ENCODE data around the gene FN1. TPM values are rescaled to one million over a fixed set of nuclear protein-coding genes. Genes with fewer than 3 reads are reported as not detected.

The FN1 gene
- total RNA-seq, 1 experiment from 2014 or later = 11.1 TPM

DNA sequence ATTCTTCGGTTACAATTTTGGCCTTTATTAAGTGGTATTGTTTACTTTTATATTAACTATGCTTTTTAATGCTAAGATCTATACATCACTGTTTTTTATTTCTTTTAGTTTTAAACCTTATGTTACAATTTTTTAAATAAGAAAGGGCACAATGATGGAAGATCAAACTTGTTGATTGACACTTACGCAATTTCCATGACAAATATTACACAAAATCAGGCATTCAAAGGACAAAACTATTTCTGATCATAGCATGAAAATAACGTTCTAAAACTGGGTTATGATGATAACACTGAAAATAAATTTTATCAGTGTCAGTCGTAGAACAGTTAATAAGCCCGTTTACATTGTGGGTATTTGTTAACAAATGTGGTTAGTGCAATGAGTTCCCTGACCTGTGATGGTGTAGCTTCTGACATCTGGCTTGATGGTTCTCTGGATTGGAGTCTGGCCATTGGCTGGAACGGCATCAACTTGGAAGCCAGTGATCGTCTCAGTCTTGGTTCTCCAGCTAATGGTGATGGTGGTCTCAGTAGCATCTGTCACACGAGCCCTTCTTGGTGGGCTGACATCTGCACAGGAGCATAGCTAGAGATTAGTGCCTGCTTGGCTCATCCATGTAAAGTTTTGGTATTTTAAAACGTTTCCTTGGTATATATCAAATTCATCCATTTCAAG lies 59.6 kb downstream of the FN1 start:
- Histone ChIP-seq H4K20me1 (ENCODE audit: insufficient read depth) (no peaks in the 10 kb centered on the region), H3K4me2 (ENCODE audit: low read length) (no peak overlapping the region), H3K27ac (ENCODE audit: low read depth, low read length) (no peak overlapping the region), H2AFZ (ENCODE audit: low read depth, low read length, poor library complexity, severe bottlenecking) (no peak overlapping the region), H3K4me1 (ENCODE audit: control insufficient read depth in 1 of 2, insufficient read depth in 2 of 2, low read length in 2 of 2) (no peaks in the 10 kb centered on the region), H3K9me2 (ENCODE audit: insufficient read depth) (no peaks in the 10 kb centered on the region), H3K79me2 (ENCODE audit: insufficient read depth, low read length) (no peaks in the 10 kb centered on the region), H3K4me3 (replicated peaks in 1 of 2; ENCODE audit: low read depth in 1 of 2, low read length in 2 of 2) (no peak overlapping the region), H3K9me3 (ENCODE audit: control insufficient read depth in 1 of 2, insufficient read depth in 1 of 2, low read depth in 1 of 2, low read length in 2 of 2) (no peaks in the 10 kb centered on the region), H3K36me3 (ENCODE audit: control insufficient read depth in 1 of 2, insufficient read depth in 2 of 2, low read length in 2 of 2) (no peaks in the 10 kb centered on the region), H3K9ac (ENCODE audit: low read length) (no peak overlapping the region), H3K27me3 (ENCODE audit: insufficient read depth, low read length) (no peaks in the 10 kb centered on the region)
- ATAC-seq = no peak
- intact Hi-C loops (cut with micrococcal nuclease) = no loop called here
- ChIA-PET POLR2A (no interaction called here), CTCF (no interaction called here), RAD21 (ENCODE audit: low non-redundant PET in 1 of 2, low total read pairs in 2 of 2, uncharacterized antibody in 2 of 2, unreplicated experiment in 2 of 2) (no interaction called here)
- TF ChIP-seq ZFX (IDR thresholded peaks at IDR 0.05) = no peak
- TF ChIP-seq JUND (IDR thresholded peaks at IDR 0.05) = no peak
- no peak for TF ChIP-seq TCF7L2 (IDR thresholded peaks at IDR 0.05; ENCODE audit: borderline replicate concordance, extremely low read depth, insufficient read depth, insufficient read length)
- TF ChIP-seq EGR1 (IDR thresholded peaks at IDR 0.05; ENCODE audit: low read depth) = no peak
- no peak for TF ChIP-seq EZH2 (IDR thresholded peaks at IDR 0.05)
- TF ChIP-seq CEBPB (IDR thresholded peaks at IDR 0.05; ENCODE audit: low read depth) = no peak
- TF ChIP-seq, protein P1, sequence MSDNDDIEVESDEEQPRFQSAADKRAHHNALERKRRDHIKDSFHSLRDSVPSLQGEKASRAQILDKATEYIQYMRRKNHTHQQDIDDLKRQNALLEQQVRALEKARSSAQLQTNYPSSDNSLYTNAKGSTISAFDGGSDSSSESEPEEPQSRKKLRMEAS (IDR thresholded peaks at IDR 0.05) = no peak
- no peak for TF ChIP-seq ZNF274 (IDR thresholded peaks at IDR 0.05; ENCODE audit: low read depth, low read length)
- no peak for TF ChIP-seq POLR2AphosphoS5 (IDR thresholded peaks at IDR 0.05; ENCODE audit: low read depth, low read length)
- TF ChIP-seq EZH2phosphoT487 (IDR thresholded peaks at IDR 0.05; ENCODE audit: borderline replicate concordance) = no peak
- no peak for TF ChIP-seq CTCF (IDR thresholded peaks at IDR 0.05 in 2 of 3, conservative IDR thresholded peaks at IDR 0.05 in 1 of 3; ENCODE audit: borderline replicate concordance in 1 of 3, insufficient read depth in 1 of 3, low read depth in 2 of 3, low read length in 2 of 3)
- no TSS peak for BruUV-seq (replicated peaks)
- no peak for DNase-seq (ENCODE audit: low read depth, low spot score)
